Keratinocyte (primary cell): ENCODE measurements around the gene KRT1.

Experiments
- EZH2 ChIP-seq: IDR thresholded peaks from one replicate; pipeline ENCODE4 v1.6.1; 2012; ENCODE audit warnings: inconsistent platforms, mild to moderate bottlenecking, low read length, moderate library complexity
- TF ChIP-seq, protein P1 (sequence below), 3 experiments: IDR thresholded peaks in 1 of 3; conservative IDR thresholded peaks in 1 of 3; optimal IDR thresholded peaks in 1 of 3; 2 replicates in 2 of 3; 3 replicates in 1 of 3; pipeline versions ENCODE3 to v1.5.1; 2011; ENCODE audit warnings: low read length in 3 of 3, mild to moderate bottlenecking in 3 of 3, moderate library complexity in 2 of 3, control low read depth in 1 of 3, inconsistent platforms in 1 of 3; ENCODE audit not compliant: insufficient read depth in 2 of 3; ENCODE audit errors: extremely low read depth in 1 of 3

DNA sequence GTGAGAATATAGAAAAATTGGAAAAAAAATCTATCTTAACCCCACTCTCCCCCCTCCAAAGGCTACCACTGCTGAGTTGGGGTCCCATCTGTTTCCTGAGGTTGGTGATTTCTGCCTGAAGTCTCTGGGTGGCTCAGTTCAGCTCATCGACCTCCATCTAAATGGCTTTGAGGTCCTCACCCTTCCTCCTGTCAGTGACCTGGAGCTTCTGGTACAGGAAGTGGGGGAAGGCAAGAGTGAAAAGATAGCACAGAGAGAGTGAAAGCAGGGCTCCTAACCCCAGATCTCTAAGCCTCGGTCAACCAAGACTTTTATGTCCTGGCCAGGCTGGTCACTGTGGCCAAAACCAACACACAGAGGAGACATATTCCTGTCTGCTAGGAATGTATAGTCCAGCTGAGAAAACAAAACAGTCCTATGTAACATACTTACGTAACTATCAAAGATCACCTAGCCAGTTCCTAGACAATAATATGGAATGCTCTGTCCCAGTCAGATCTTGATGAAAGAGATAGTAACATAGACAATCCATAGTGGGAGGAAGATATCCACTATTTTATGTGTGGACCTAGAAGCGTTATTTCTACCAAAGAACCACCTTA lies 49.5 kb downstream of the KRT1 start:
- TF ChIP-seq, protein P1, sequence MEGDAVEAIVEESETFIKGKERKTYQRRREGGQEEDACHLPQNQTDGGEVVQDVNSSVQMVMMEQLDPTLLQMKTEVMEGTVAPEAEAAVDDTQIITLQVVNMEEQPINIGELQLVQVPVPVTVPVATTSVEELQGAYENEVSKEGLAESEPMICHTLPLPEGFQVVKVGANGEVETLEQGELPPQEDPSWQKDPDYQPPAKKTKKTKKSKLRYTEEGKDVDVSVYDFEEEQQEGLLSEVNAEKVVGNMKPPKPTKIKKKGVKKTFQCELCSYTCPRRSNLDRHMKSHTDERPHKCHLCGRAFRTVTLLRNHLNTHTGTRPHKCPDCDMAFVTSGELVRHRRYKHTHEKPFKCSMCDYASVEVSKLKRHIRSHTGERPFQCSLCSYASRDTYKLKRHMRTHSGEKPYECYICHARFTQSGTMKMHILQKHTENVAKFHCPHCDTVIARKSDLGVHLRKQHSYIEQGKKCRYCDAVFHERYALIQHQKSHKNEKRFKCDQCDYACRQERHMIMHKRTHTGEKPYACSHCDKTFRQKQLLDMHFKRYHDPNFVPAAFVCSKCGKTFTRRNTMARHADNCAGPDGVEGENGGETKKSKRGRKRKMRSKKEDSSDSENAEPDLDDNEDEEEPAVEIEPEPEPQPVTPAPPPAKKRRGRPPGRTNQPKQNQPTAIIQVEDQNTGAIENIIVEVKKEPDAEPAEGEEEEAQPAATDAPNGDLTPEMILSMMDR (optimal IDR thresholded peaks at IDR 0.05 in 1 of 3, IDR thresholded peaks at IDR 0.05 in 1 of 3, conservative IDR thresholded peaks at IDR 0.05 in 1 of 3; ENCODE audit: extremely low read depth in 1 of 3, insufficient read depth in 2 of 3, low read length in 3 of 3), result no peak
- no peak for TF ChIP-seq EZH2
